Stimulated activated CD8-positive, alpha-beta memory T cell treated with anti-CD3 and anti-CD28 coated beads, Interleukin-7, amount 100 ng/mL, for 1 hour (primary cell): ENCODE data around the gene CACNA1C.

Source experiments
- DNase-seq, 2 donors: peaks; one replicate each; pipeline ENCODE4 v3.0.0-alpha.2; 2020; ENCODE audit warnings: low read depth in 2 of 2

CACNA1C gene

GRCh38 chr12:2282318-2282717, 229.5 kb downstream of the CACNA1C start:
- no peak for DNase-seq

GRCh38 chr12:2283480-2283879, 230.7 kb downstream of the CACNA1C start:
- no peak for DNase-seq

- DNase-seq = no peak
Measured at GRCh38 chr12:2283916-2284315, 231.1 kb downstream of the CACNA1C start.

- DNase-seq = no peak
Measured at GRCh38 chr12:2284321-2284813, 231.6 kb downstream of the CACNA1C start.

GRCh38 chr12:2284857-2285256, 232.1 kb downstream of the CACNA1C start:
- DNase-seq = no peak

- no peak for DNase-seq
Measured at GRCh38 chr12:2285462-2285861, 232.7 kb downstream of the CACNA1C start.

GRCh38 chr12:2286047-2286446, 233.3 kb downstream of the CACNA1C start:
- DNase-seq = no peak

GRCh38 chr12:2286461-2287131, 233.8 kb downstream of the CACNA1C start:
- DNase-seq = no peak

- DNase-seq = no peak
Measured at GRCh38 chr12:2287151-2287550, 234.4 kb downstream of the CACNA1C start.

- DNase-seq = no peak
Measured at GRCh38 chr12:2287589-2287988, 234.8 kb downstream of the CACNA1C start.

GRCh38 chr12:2288001-2288400, 235.2 kb downstream of the CACNA1C start:
- no peak for DNase-seq

GRCh38 chr12:2288471-2288870, 235.7 kb downstream of the CACNA1C start:
- no peak for DNase-seq

- DNase-seq = no peak
Measured at GRCh38 chr12:2288875-2289274, 236.1 kb downstream of the CACNA1C start.

GRCh38 chr12:2289525-2289924, 236.7 kb downstream of the CACNA1C start:
- DNase-seq = no peak

- DNase-seq = no peak
Measured at GRCh38 chr12:2290091-2290490, 237.3 kb downstream of the CACNA1C start.

GRCh38 chr12:2290516-2291065, 237.8 kb downstream of the CACNA1C start:
- no peak for DNase-seq

- no peak for DNase-seq
Measured at GRCh38 chr12:2291182-2291832, 238.5 kb downstream of the CACNA1C start.

GRCh38 chr12:2291947-2292346, 239.2 kb downstream of the CACNA1C start:
- no peak for DNase-seq

GRCh38 chr12:2292560-2292959, 239.8 kb downstream of the CACNA1C start:
- DNase-seq = no peak

- no peak for DNase-seq
Measured at GRCh38 chr12:2294651-2295475, 242.1 kb downstream of the CACNA1C start.

GRCh38 chr12:2295941-2296461, 243.2 kb downstream of the CACNA1C start:
- no peak for DNase-seq

GRCh38 chr12:2297004-2297403, 244.2 kb downstream of the CACNA1C start:
- no peak for DNase-seq
